ENCODE data around the gene NRROS. TPM values are rescaled to one million over a fixed set of nuclear protein-coding genes. Genes with fewer than 3 reads are reported as not detected.
"Not testable (repeated sequence)": the region's sequence is repeated elsewhere in the genome, so short reads cannot be mapped to it uniquely, and the experiment has no call there.

The NRROS gene
- 1 to 10 TPM in 1 of 2 donors, under 1 TPM in 1; 0.66 to 1.8 TPM for total RNA-seq

DNA sequence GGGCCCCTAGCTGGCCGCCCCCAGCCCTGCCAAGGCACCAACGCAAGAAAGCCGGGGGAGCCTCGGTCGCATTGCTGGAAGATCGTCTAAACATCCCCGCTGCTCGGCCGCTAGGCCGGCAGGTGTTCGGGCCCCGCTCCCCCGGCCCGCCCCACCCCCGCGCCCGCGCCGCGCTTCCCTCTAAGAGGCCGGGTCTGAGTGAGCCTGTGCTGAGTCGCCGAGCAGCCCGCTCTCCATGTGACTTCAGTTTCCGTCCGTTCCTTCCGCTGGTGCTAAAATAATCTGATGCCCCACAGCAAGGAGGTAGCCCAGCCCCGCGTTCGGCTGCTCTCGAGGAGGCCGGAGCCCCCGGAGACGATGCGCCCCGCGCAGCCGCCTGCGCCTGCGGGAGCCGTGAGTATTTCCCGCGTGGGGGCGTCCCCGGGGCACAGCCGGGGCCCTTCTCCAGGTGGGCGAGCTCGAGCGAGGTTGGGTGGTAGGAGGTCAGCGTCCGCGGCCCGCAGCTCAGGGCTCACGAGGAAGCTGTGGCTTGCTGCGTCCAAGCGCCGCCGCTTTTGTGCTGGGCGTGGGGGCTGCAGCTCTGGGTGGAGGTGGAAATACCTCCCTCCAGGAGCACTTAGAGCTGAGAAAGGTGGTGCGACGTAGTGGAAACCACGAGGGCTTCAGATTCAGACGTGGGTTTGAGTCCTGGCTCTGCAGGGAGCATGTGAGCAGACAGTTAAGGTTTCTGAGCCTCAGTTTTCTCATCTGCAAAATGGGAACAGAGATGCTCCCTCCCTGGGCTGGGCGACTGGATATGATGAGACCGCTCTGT, at the start of gene NRROS:
Gene NRROS (plus strand): TSS at position 212 of the 814 bp plus-strand sequence. CDS start 14,846 bp downstream, outside the sequence.
- DNase-seq, result peak; percentile 33 to 69 (median 48)
- Histone ChIP-seq H3K4me1 (peaks cover 8% of the 10 kb centered on the region), H3K36me3 (replicated peaks in 1 of 2; ENCODE audit: insufficient read depth in 1 of 2, low read depth in 2 of 2) (no peaks in the 10 kb centered on the region), H3K4me3 (peak within 1 kb of the TSS; percentile 5 to 24), H3K27ac (peak within 1 kb of the TSS in 2 of 4 donors; percentile 43 to 70), H3K9me3 (no peaks in the 10 kb centered on the region), H3K27me3 (no peaks in the 10 kb centered on the region)
- WGBS, 2 donors, result 7 to 34% methylated on average over 9 to 44 of the region's 65 CpGs
- ATAC-seq, result peak; percentile 71
- TF ChIP-seq, protein P1, sequence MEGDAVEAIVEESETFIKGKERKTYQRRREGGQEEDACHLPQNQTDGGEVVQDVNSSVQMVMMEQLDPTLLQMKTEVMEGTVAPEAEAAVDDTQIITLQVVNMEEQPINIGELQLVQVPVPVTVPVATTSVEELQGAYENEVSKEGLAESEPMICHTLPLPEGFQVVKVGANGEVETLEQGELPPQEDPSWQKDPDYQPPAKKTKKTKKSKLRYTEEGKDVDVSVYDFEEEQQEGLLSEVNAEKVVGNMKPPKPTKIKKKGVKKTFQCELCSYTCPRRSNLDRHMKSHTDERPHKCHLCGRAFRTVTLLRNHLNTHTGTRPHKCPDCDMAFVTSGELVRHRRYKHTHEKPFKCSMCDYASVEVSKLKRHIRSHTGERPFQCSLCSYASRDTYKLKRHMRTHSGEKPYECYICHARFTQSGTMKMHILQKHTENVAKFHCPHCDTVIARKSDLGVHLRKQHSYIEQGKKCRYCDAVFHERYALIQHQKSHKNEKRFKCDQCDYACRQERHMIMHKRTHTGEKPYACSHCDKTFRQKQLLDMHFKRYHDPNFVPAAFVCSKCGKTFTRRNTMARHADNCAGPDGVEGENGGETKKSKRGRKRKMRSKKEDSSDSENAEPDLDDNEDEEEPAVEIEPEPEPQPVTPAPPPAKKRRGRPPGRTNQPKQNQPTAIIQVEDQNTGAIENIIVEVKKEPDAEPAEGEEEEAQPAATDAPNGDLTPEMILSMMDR (IDR thresholded peaks at IDR 0.05), result no peak
- TF ChIP-seq POLR2A (IDR thresholded peaks at IDR 0.05), result peak; percentile 14 to 49 (median 16)
- intact Hi-C loops (cut with DNase I), result no loop called here

DNA sequence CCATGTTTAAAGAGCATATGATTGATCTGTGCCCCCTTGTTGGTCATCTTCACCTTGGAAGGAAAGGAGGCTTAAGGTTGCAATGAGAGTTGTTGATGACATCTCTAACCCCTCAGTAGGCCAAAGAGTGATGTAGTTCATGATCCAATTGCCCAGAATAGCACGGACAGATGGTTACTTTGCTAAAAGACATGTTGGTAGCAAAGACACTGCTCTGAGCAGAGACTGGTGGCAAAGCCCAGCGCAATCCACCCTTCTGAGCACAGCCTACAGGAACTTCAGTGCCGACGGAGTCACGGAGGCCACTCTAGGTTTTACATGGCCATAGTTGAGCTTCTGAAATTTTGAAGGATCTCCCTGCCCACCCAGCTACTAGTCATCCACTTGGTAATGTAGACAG, 49.2 kb upstream of the NRROS start:
- 81 to 90% methylated on average over 5 of the region's 5 CpGs for WGBS, 2 donors
- no peak overlapping the region for H3K4me3 ChIP-seq
- H3K4me1 ChIP-seq, result no peaks in the 10 kb centered on the region
- TF ChIP-seq, protein P1 (IDR thresholded peaks at IDR 0.05), result no peak
- TF ChIP-seq POLR2A (IDR thresholded peaks at IDR 0.05), result no peak
- intact Hi-C loops (cut with DNase I), result no loop called here
- no peak overlapping the region for H3K27ac ChIP-seq
- H3K27me3 ChIP-seq, result no peaks in the 10 kb centered on the region
- peaks cover 0 to 3% of the 10 kb centered on the region in 2 donors for H3K36me3 ChIP-seq (replicated peaks in 1 of 2; ENCODE audit: insufficient read depth in 1 of 2, low read depth in 2 of 2)
- ATAC-seq (no peak), DNase-seq (no peak)
- H3K9me3 ChIP-seq, result no peaks in the 10 kb centered on the region

DNA sequence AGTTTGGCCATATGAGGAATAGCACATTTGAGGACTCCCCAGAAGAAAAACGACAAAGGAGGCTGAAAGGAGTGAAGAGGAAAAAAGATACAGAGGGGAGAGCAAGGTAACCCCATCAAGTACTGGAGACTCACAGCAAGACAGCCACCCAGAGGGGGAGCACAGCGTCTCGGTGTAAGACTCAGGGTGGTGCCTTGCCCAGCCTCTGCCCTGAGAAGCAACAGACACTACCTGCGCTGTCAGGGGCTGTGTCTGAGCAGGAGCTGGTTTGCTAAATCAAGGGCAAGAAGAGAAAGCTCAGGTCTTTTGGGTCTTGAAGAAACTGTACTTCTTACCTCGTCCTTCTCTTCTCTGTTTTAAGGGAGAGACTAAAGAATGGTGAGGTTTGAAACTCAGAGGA, 43.1 kb upstream of the NRROS start:
- no peak for DNase-seq
- WGBS, 2 donors, result 16 to 25% methylated on average over 2 to 5 of the region's 5 CpGs
- intact Hi-C loops (cut with DNase I), result no loop called here
- TF ChIP-seq POLR2A (IDR thresholded peaks at IDR 0.05), result no peak
- TF ChIP-seq, protein P1 (IDR thresholded peaks at IDR 0.05), result no peak
- no peaks in the 10 kb centered on the region for H3K9me3 ChIP-seq
- no peaks in the 10 kb centered on the region for H3K27me3 ChIP-seq
- no peak overlapping the region for H3K4me3 ChIP-seq
- H3K4me1 ChIP-seq, result no peaks in the 10 kb centered on the region
- ATAC-seq, result no peak
- H3K27ac ChIP-seq, result no peak overlapping the region
- H3K36me3 ChIP-seq (replicated peaks in 1 of 2; ENCODE audit: insufficient read depth in 1 of 2, low read depth in 2 of 2), result no peaks in the 10 kb centered on the region

- H3K4me1 ChIP-seq; H3K9me3 ChIP-seq; H3K27me3 ChIP-seq; ATAC-seq; intact Hi-C loops (cut with DNase I); H3K4me3 ChIP-seq; H3K36me3 ChIP-seq (replicated peaks in 1 of 2; ENCODE audit: insufficient read depth in 1 of 2, low read depth in 2 of 2); H3K27ac ChIP-seq; DNase-seq: not testable (repeated sequence)
- WGBS, 2 donors, result 65 to 68% methylated on average over 20 to 25 of the region's 25 CpGs
These were observed 41.3 kb upstream of the NRROS start for GRCh38 chr3:196597971-196598733.

GRCh38 chr3:196599734-196600128, 39.8 kb upstream of the NRROS start:
- TF ChIP-seq POLR2A (IDR thresholded peaks at IDR 0.05), result no peak
- TF ChIP-seq, protein P1 (IDR thresholded peaks at IDR 0.05), result no peak
- ATAC-seq (no peak), DNase-seq (no peak)
- H3K4me3 ChIP-seq, result no peak overlapping the region
- intact Hi-C loops (cut with DNase I), result no loop called here
- no peaks in the 10 kb centered on the region for H3K27me3 ChIP-seq
- no peak overlapping the region for H3K27ac ChIP-seq
- 50 to 55% methylated on average over 5 of the region's 5 CpGs for WGBS, 2 donors
- H3K4me1 ChIP-seq, result no peaks in the 10 kb centered on the region
- no peaks in the 10 kb centered on the region for H3K36me3 ChIP-seq (replicated peaks in 1 of 2; ENCODE audit: insufficient read depth in 1 of 2, low read depth in 2 of 2)
- no peaks in the 10 kb centered on the region for H3K9me3 ChIP-seq

Measured in body of pancreas (tissue), 4 donors.